Activated naive CD8-positive, alpha-beta T cell (primary cell): ENCODE measurements around the gene DNM3.
"Not testable (repeated sequence)": the region's sequence is repeated elsewhere in the genome, so short reads cannot be mapped to it uniquely, and the experiment has no call there.

ENCODE experiments used
- H3K27ac Mint-ChIP-seq: one replicate; pipeline ENCODE4 v1.8.0; 2021; ENCODE audit warnings: mixed read lengths
- H3K27me3 Mint-ChIP-seq: one replicate; pipeline ENCODE4 v1.8.0; 2021; ENCODE audit warnings: mixed read lengths
- H3K36me3 Mint-ChIP-seq: one replicate; pipeline ENCODE4 v1.8.0; 2021; ENCODE audit warnings: mixed read lengths
- H3K4me1 Mint-ChIP-seq: one replicate; pipeline ENCODE4 v1.8.0; 2021; ENCODE audit warnings: low read depth, mixed read lengths
- H3K4me3 Mint-ChIP-seq: one replicate; pipeline ENCODE4 v1.8.0; 2021; ENCODE audit warnings: mild to moderate bottlenecking, mixed read lengths
- H3K9me3 Mint-ChIP-seq: one replicate; pipeline ENCODE4 v1.8.0; 2021; ENCODE audit warnings: low read depth, mixed read lengths

The DNM3 gene

DNA sequence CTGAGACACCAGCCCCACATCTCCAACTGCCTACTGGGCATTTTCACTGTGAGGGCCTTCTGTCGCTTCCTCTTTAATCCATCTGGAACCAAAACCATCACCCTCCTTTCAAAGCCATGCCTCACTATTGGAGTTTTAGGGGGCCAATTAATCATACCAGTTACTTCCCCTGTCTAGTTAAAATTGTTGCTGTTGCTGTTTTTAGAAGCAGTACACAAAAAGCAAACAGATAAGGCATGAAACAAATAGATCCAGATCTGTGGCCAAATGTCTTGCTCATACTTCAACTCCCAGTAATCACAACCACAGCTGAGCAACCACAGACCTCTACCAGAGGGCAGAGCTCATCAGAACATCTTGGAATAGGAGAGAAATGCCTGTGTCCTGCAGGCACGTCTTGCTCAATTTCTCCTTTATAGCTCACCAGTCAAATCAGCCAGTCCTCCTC is 445.4 kb downstream of the DNM3 start:
- H3K9me3 Mint-ChIP-seq = no peaks in the 10 kb centered on the region
- H3K36me3 Mint-ChIP-seq = no peaks in the 10 kb centered on the region
- no peak overlapping the region for H3K4me3 Mint-ChIP-seq
- H3K27me3 Mint-ChIP-seq = no peaks in the 10 kb centered on the region
- H3K27ac Mint-ChIP-seq = no peak overlapping the region
- no peaks in the 10 kb centered on the region for H3K4me1 Mint-ChIP-seq

DNA sequence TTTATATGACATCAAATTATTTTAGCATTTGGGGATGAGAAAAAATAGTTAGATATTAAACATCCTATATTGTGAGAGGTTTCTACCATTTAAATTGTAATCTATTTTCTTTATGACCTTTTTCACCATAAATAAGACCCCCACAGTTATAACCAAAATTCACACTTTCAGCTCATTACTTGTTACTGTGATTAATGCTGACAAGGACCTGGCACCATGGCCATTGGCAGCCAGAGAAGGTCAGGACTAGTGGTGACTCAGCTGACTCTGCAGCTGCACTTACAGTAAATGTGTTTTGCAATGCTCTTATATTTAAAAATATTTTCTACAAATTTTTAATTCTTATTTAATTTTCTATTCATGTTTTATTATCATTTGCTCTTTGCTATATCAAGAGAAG is 445.9 kb downstream of the DNM3 start:
- Mint-ChIP-seq H3K36me3 (no peaks in the 10 kb centered on the region), H3K27me3 (no peaks in the 10 kb centered on the region), H3K9me3 (no peaks in the 10 kb centered on the region), H3K4me1 (no peaks in the 10 kb centered on the region), H3K4me3 (no peak overlapping the region), H3K27ac (no peak overlapping the region)

DNA sequence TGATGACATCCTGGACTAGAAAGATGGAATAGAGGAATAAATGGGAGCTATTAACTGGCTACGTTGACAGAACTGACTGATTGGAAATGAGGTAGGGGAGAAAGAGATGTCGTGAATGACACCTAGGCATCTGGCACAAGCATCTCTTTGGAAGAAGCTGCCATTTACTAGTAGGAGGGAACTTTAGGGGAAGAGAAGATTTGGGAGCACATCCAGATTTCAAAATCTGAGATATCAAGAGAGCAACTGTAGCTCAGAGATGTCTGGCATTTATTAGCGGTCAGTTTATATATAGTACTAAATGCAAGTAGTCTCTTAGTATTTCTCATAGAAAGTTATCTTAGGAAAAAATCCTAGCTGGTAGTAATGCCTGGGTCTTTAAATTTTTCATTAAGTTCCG is 447.3 kb downstream of the DNM3 start:
- Mint-ChIP-seq H3K27me3 (no peaks in the 10 kb centered on the region), H3K4me3 (no peak overlapping the region), H3K36me3 (no peaks in the 10 kb centered on the region), H3K4me1 (no peaks in the 10 kb centered on the region), H3K9me3 (no peaks in the 10 kb centered on the region), H3K27ac (no peak overlapping the region)

DNA sequence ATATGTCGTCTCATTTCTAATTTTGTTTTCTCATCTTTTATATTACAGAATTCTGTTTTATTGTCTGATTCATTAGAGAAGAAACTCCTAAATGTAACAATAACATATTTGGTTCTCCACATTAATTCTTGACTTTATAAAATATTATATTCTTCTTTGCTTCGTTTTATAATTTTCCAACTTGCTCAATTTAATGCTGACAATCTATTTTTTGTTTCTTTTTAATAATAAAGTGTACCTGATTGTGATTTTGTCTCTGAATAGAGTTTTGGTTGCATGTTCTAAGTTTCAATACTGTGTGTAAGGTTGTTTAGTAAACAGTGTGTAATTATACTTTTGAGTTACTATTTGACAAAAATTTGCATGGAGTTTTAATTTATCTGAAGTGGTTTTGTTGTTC is 448.1 kb downstream of the DNM3 start:
- Mint-ChIP-seq H3K27me3 (no peaks in the 10 kb centered on the region), H3K36me3 (no peaks in the 10 kb centered on the region), H3K9me3 (no peaks in the 10 kb centered on the region), H3K4me3 (no peak overlapping the region), H3K4me1 (no peaks in the 10 kb centered on the region), H3K27ac (no peak overlapping the region)

DNA sequence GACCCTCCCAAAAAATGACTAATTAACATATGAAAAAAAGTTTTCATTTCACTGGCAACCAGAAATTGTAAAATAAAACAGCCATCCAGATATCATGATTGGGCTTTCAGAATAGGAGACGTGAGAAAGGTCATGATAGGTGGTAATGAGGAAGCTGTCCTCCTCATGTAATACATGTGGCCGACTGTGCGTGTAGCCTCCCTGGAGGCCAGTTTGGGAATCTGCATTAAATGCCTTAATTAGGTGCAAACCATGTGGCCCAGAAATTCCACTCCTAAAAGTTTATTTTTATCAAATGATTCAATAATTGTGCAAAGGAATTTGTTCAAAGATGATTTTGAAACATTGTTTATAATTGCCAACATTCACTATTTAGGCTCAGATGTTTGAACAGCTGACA is 451.5 kb downstream of the DNM3 start:
- H3K4me1 Mint-ChIP-seq = no peaks in the 10 kb centered on the region
- no peak overlapping the region for H3K4me3 Mint-ChIP-seq
- H3K27ac Mint-ChIP-seq = no peak overlapping the region
- no peaks in the 10 kb centered on the region for H3K27me3 Mint-ChIP-seq
- no peaks in the 10 kb centered on the region for H3K9me3 Mint-ChIP-seq
- no peaks in the 10 kb centered on the region for H3K36me3 Mint-ChIP-seq

DNA sequence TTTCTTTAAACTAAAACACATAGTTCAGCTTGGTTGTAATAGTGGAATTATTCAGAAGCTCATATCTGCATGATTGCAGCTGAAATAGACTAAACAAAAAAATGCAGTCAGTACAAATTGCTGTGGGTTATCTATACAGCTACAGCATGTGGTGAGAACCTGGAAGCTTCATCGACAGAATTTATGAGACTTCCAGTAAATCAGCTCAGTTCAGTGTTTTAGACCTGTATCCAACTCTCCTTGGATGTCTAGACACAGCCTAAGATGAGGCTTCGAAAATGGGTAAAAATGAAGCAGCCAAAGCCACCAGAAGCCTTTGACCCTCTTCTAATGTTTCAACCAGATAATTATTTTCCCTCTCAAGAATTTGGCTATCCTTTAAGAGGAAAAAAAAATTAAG is 452.1 kb downstream of the DNM3 start:
- Mint-ChIP-seq H3K36me3 (no peaks in the 10 kb centered on the region), H3K9me3 (no peaks in the 10 kb centered on the region), H3K4me3 (no peak overlapping the region), H3K27me3 (no peaks in the 10 kb centered on the region), H3K27ac (no peak overlapping the region), H3K4me1 (no peaks in the 10 kb centered on the region)

DNA sequence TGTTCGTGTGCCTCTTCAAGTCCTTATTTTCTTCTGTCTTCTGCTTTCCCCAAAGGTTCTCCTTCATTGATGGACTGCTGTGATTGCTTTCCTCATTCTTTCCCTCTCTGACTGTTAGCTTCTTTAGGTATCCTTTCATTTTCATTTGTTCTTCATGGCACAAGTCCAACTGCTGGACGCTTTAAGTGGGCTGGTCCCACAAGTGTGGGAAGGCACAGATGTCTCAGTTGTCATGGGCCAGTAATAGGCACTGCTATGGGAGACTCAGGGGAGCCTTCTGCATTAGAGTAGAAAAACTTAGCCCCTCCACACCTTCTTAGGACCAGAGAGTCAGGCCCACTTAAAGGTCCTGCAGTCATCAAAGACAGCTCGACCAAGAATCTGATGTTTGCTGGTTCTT is 456.8 kb downstream of the DNM3 start:
- Mint-ChIP-seq H3K27ac (no peak overlapping the region), H3K36me3 (peaks cover 10% of the 10 kb centered on the region), H3K9me3 (peaks cover 8% of the 10 kb centered on the region), H3K4me3 (no peak overlapping the region), H3K27me3 (no peaks in the 10 kb centered on the region), H3K4me1 (no peaks in the 10 kb centered on the region)

DNA sequence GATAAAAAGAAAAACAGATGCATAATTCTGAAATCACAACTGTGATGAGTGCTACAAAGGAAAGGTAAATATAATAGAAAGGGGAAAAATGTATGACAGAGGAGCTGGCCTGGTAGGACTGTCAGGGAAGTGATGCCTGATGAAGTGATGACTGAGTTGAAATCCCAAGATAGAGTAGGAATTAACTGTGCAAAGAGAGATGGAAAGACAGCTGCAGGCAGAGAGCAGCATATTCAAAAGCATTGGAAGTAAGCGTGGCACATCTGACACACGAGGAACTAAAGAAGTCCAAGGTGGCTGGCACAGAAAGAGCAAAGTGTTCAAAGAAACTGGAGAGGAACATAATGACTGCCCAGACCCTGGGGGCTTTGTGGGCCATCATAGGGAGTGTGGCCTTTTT is 457.6 kb downstream of the DNM3 start:
- H3K27me3 Mint-ChIP-seq = no peaks in the 10 kb centered on the region
- H3K36me3 Mint-ChIP-seq = peaks cover 16% of the 10 kb centered on the region
- peaks cover 10% of the 10 kb centered on the region for H3K9me3 Mint-ChIP-seq
- H3K27ac Mint-ChIP-seq = no peak overlapping the region
- H3K4me3 Mint-ChIP-seq = no peak overlapping the region
- no peaks in the 10 kb centered on the region for H3K4me1 Mint-ChIP-seq

DNA sequence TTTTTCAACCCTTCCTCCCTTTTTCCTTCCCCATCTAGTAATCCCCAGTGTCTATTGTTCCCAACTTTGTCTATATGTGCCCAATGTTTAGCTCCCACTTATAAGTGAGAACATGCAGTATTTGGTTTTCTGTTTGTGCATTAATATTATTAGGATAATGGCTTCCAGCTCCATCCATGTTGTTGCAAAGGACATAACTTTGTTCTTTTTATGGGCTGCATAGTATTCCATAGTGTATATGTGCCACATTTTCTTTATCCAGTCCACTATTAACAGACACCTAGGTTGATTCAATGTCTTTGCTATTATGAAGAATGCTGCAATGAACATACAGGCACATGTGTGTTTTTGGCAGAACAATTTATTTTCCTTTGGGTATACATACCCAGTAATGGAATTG is 458.2 kb downstream of the DNM3 start:
- peaks cover 17% of the 10 kb centered on the region for H3K36me3 Mint-ChIP-seq
- H3K27ac Mint-ChIP-seq = no peak overlapping the region
- peaks cover 12% of the 10 kb centered on the region for H3K9me3 Mint-ChIP-seq

DNA sequence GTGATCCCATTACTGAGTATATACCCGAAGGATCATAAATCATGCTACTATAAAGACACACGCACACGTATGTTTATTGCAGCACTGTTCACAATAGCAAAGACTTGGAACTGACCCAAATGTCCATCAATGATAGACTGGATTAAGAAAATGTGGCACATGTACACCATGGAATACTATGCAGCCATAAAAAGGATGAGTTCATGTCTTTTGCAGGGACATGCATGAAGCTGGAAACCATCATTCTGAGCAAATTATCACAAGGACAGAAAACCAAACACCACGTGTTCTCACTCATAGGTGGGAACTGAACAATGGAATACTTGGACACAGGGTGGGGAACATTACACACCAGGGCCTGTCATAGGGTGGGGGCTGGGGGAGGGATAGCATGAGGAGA is 466.2 kb downstream of the DNM3 start:
- not testable (repeated sequence) for H3K4me1 Mint-ChIP-seq, H3K27me3 Mint-ChIP-seq, H3K9me3 Mint-ChIP-seq, H3K4me3 Mint-ChIP-seq, H3K27ac Mint-ChIP-seq
- peaks cover 11% of the 10 kb centered on the region for H3K36me3 Mint-ChIP-seq

More for the DNA sequence above, 458.2 kb downstream of the DNM3 start:
- Mint-ChIP-seq H3K27me3 (no peaks in the 10 kb centered on the region), H3K4me3 (no peak overlapping the region), H3K4me1 (no peaks in the 10 kb centered on the region)

DNA sequence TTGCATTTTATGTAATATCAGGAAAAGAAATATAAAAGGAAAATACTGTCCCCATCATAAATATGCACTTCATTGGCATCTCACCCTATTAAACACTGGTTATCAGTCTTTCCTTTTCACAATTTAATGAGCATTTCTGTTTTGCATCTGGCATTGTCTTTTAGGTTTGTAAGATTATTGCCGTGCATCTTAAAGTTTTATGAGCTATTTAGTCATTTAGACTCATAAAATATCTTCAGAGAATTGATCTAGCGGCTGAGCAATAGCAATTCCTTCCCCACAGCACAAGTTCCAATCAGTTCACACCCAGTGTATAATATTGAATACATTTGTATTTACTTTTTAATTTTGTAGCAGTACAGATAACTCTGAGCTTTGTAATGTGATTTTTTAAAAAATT is 466.8 kb downstream of the DNM3 start:
- H3K4me1 Mint-ChIP-seq = peaks cover 4% of the 10 kb centered on the region
- no peak overlapping the region for H3K4me3 Mint-ChIP-seq
- H3K9me3 Mint-ChIP-seq = peaks cover 7% of the 10 kb centered on the region
- H3K27me3 Mint-ChIP-seq = no peaks in the 10 kb centered on the region
- H3K36me3 Mint-ChIP-seq = peaks cover 9% of the 10 kb centered on the region
- H3K27ac Mint-ChIP-seq = no peak overlapping the region

DNA sequence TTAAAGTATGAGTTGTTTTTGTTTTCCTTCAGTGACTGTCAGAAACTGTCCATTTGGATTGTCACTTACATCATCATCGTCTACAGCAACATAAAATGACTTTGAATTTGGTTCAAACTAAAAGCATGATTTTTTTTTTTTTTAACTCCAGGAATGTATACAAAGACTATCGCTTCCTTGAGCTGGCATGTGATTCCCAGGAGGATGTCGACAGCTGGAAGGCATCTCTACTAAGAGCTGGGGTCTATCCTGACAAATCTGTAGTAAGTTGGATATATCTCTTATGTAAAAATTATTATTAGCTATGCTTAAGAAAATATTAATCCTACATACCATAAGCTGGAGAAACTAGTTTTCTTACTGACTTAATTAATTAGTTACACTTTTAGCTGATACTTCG is 467.3 kb downstream of the DNM3 start:
- no peaks in the 10 kb centered on the region for H3K27me3 Mint-ChIP-seq
- H3K9me3 Mint-ChIP-seq = peaks cover 5% of the 10 kb centered on the region
- peaks cover 4% of the 10 kb centered on the region for H3K4me1 Mint-ChIP-seq
- H3K36me3 Mint-ChIP-seq = peaks cover 5% of the 10 kb centered on the region
- no peak overlapping the region for H3K27ac Mint-ChIP-seq
- H3K4me3 Mint-ChIP-seq = no peak overlapping the region

DNA sequence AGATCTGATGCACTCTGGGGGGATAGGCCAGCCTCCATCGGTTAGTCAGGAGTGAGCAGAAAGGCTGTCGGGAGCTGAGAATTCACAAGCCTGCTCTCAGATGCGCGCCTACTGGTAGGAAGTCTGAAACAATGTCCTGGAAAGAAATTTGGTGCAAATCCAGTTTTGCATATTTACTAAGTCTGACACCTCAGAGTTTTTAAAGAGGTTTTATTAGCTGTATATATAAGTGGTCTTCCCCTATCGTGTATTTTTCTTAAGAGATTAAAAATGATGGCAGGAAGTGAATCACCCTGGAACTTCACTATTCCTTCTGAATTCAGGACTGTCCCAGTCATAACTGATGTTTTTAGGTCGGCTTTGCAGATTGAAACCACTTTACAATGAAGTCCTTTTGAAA is 479.4 kb downstream of the DNM3 start:
- Mint-ChIP-seq H3K9me3 (no peaks in the 10 kb centered on the region), H3K27me3 (no peaks in the 10 kb centered on the region), H3K36me3 (no peaks in the 10 kb centered on the region), H3K27ac (no peak overlapping the region), H3K4me3 (no peak overlapping the region), H3K4me1 (no peaks in the 10 kb centered on the region)

DNA sequence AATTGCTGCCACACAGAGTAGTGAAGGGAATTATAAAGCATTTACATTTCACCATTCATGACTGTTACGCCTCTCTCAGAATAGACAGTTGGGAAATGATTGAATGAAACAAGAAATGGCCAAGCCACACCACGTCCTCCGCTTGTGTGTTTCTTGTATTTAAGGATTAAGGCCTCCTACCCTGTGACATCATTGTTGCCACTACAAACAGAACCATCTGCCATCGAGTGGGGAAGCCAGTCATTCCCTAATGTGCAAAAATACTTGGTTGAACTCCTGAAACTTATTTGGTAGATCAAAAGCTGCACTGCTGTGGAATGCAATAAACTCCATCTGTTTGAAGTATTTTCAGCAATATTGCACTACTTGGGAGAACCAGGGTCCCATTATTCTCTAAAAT is 480.2 kb downstream of the DNM3 start:
- Mint-ChIP-seq H3K27me3 (no peaks in the 10 kb centered on the region), H3K4me1 (no peaks in the 10 kb centered on the region), H3K4me3 (no peak overlapping the region), H3K36me3 (no peaks in the 10 kb centered on the region), H3K27ac (no peak overlapping the region), H3K9me3 (no peaks in the 10 kb centered on the region)

DNA sequence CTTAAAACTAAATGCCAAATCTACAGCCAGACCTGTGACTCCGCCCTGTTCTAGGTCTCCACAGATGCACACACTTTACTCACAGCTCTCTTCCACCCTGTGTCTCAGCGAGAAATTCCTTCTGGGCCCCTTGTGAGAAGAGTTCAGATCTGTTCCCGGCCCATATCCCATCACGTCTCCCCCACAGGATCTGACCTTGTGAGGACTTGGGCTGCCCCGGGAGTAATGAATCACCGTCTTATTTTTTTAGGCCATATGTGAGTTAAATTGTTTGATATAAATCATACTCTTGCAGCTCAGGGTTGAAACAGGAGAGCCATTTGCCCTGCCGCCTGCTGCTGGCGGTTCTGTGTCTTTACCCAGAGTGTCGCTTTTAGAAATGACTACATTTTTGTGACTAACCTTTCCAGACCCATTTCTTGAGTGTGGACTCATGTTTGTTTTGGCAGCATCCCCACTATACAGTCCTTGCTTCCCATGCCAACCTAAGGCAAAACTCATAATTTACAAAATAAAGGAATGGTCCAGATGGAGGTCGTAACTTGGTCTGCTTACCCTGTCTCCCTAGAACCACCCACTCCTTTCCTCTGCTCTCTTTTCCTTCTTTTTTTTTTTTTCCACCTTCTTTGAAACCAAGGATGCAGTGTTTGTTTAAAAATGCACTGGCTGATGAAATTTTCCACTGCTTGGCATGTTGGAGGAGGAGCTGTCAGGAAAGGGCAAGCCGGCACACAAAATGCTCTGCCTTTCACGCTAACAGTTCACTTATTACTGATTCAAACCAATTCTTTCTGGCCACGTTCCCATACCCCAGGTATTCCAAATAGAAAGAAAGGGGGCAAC is 481.1 kb downstream of the DNM3 start:
- Mint-ChIP-seq H3K36me3 (peaks cover 2% of the 10 kb centered on the region), H3K4me1 (no peaks in the 10 kb centered on the region), H3K27me3 (no peaks in the 10 kb centered on the region), H3K4me3 (no peak overlapping the region), H3K9me3 (no peaks in the 10 kb centered on the region), H3K27ac (no peak overlapping the region)

DNA sequence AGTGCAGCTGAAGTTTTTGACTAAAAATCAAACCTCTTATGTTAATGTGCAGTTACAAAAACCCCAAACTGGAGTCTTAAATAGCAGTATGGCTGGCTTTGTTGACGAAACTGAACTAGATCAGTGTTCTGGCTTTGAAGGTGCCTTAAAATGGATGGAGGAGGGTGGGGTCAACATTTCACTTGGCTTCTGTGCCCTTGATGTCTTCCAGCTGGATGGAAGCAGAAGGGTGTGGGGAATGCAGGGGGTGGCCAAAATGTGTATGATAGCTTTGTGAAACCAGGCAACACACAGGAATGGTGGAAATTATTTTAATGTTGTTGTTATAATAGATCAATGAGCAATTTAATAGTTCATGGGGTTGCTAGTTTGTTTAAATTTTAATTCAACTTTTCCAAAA is 482.4 kb downstream of the DNM3 start:
- no peak overlapping the region for H3K4me3 Mint-ChIP-seq
- H3K9me3 Mint-ChIP-seq = no peaks in the 10 kb centered on the region
- H3K27ac Mint-ChIP-seq = no peak overlapping the region
- H3K4me1 Mint-ChIP-seq = no peaks in the 10 kb centered on the region
- H3K36me3 Mint-ChIP-seq = peaks cover 2% of the 10 kb centered on the region
- no peaks in the 10 kb centered on the region for H3K27me3 Mint-ChIP-seq
